ENCODE results near the gene GADD45B.
"Not testable (repeated sequence)": the region's sequence is repeated elsewhere in the genome, so short reads cannot be mapped to it uniquely, and the experiment has no call there.

Gene GADD45B

GRCh38 chr19:2453431-2454025 lies 22.4 kb upstream of the GADD45B start:
- no peak for DNase-seq
- Mint-ChIP-seq H3K4me3 (peak overlapping the region; percentile 8 to 29), H3K9me3 (no peaks in the 10 kb centered on the region), H3K4me1 (ENCODE audit: low read depth in 2 of 2) (peaks cover 10 to 15% of the 10 kb centered on the region in 2 donors), H3K36me3 (ENCODE audit: insufficient read depth) (peaks cover 14% of the 10 kb centered on the region), H3K27me3 (no peaks in the 10 kb centered on the region), H3K27ac (peak overlapping the region in 1 of 2 donors; percentile 68)
- no peak for ATAC-seq (replicated peaks)

- no peak for ATAC-seq (replicated peaks)
- Mint-ChIP-seq H3K4me3 (peak overlapping the region; percentile 79 to 80), H3K9me3 (no peaks in the 10 kb centered on the region), H3K4me1 (ENCODE audit: low read depth in 2 of 2) (peaks cover 10 to 15% of the 10 kb centered on the region in 2 donors), H3K27me3 (no peaks in the 10 kb centered on the region), H3K36me3 (ENCODE audit: insufficient read depth) (peaks cover 14% of the 10 kb centered on the region), H3K27ac (peak overlapping the region; percentile 87 to 92)
- DNase-seq = no peak
Measured at GRCh38 chr19:2454199-2454961, 21.5 kb upstream of the GADD45B start.

GRCh38 chr19:2454962-2455850 lies 20.7 kb upstream of the GADD45B start:
- Mint-ChIP-seq H3K36me3 (ENCODE audit: insufficient read depth) (peaks cover 14% of the 10 kb centered on the region), H3K27me3 (no peaks in the 10 kb centered on the region), H3K9me3 (no peaks in the 10 kb centered on the region), H3K4me1 (ENCODE audit: low read depth in 2 of 2) (peaks cover 10 to 12% of the 10 kb centered on the region in 2 donors), H3K27ac (peak overlapping the region; percentile 87 to 92), H3K4me3 (peak overlapping the region; percentile 79 to 80)
- no peak for ATAC-seq (replicated peaks)
- DNase-seq = no peak

GRCh38 chr19:2455851-2456570 lies 19.9 kb upstream of the GADD45B start:
- DNase-seq (peak; percentile 46 to 59 (median 52)), ATAC-seq (replicated peaks) (peak; percentile 71)
- peaks cover 10 to 12% of the 10 kb centered on the region in 2 donors for H3K4me1 Mint-ChIP-seq (ENCODE audit: low read depth in 2 of 2)
- H3K9me3 Mint-ChIP-seq = no peaks in the 10 kb centered on the region
- H3K4me3 Mint-ChIP-seq = peak overlapping the region; percentile 79 to 80
- H3K36me3 Mint-ChIP-seq (ENCODE audit: insufficient read depth) = peaks cover 14% of the 10 kb centered on the region
- no peaks in the 10 kb centered on the region for H3K27me3 Mint-ChIP-seq
- peak overlapping the region; percentile 87 to 92 for H3K27ac Mint-ChIP-seq

GRCh38 chr19:2457394-2458037 lies 18.4 kb upstream of the GADD45B start:
- peak overlapping the region; percentile 79 to 80 for H3K4me3 Mint-ChIP-seq
- peaks cover 14% of the 10 kb centered on the region for H3K36me3 Mint-ChIP-seq (ENCODE audit: insufficient read depth)
- DNase-seq (no peak), ATAC-seq (replicated peaks) (no peak)
- peaks cover 13 to 18% of the 10 kb centered on the region in 2 donors for H3K4me1 Mint-ChIP-seq (ENCODE audit: low read depth in 2 of 2)
- no peaks in the 10 kb centered on the region for H3K9me3 Mint-ChIP-seq
- peak overlapping the region; percentile 90 to 95 for H3K27ac Mint-ChIP-seq
- no peaks in the 10 kb centered on the region for H3K27me3 Mint-ChIP-seq

GRCh38 chr19:2458054-2458453 lies 17.9 kb upstream of the GADD45B start:
- no peak for DNase-seq
- Mint-ChIP-seq H3K4me3 (no peak overlapping the region), H3K36me3 (ENCODE audit: insufficient read depth) (peaks cover 14% of the 10 kb centered on the region), H3K27ac (no peak overlapping the region), H3K9me3 (no peaks in the 10 kb centered on the region), H3K27me3 (no peaks in the 10 kb centered on the region), H3K4me1 (ENCODE audit: low read depth in 2 of 2) (peaks cover 13 to 18% of the 10 kb centered on the region in 2 donors)
- ATAC-seq (replicated peaks) = no peak

- not testable (repeated sequence) for H3K27ac Mint-ChIP-seq; H3K4me3 Mint-ChIP-seq; ATAC-seq (replicated peaks); H3K9me3 Mint-ChIP-seq; DNase-seq; H3K27me3 Mint-ChIP-seq
- peaks cover 14% of the 10 kb centered on the region for H3K36me3 Mint-ChIP-seq (ENCODE audit: insufficient read depth)
- peaks cover 13 to 18% of the 10 kb centered on the region in 2 donors for H3K4me1 Mint-ChIP-seq (ENCODE audit: low read depth in 2 of 2)
Measured at GRCh38 chr19:2458776-2459175, 17.2 kb upstream of the GADD45B start.

GRCh38 chr19:2460245-2460644 lies 15.7 kb upstream of the GADD45B start:
- Mint-ChIP-seq H3K36me3 (ENCODE audit: insufficient read depth) (peaks cover 6% of the 10 kb centered on the region), H3K27ac (no peak overlapping the region), H3K4me1 (ENCODE audit: low read depth in 2 of 2) (peaks cover 4 to 12% of the 10 kb centered on the region in 2 donors), H3K9me3 (no peaks in the 10 kb centered on the region), H3K4me3 (peak overlapping the region in 1 of 2 donors; percentile 24), H3K27me3 (no peaks in the 10 kb centered on the region)
- ATAC-seq (replicated peaks) = no peak
- DNase-seq = no peak

GRCh38 chr19:2461751-2462634 lies 13.9 kb upstream of the GADD45B start:
- no peaks in the 10 kb centered on the region for H3K27me3 Mint-ChIP-seq
- ATAC-seq (replicated peaks) = peak; percentile 80

GRCh38 chr19:2462635-2463421 lies 13.1 kb upstream of the GADD45B start:
- Mint-ChIP-seq H3K27me3 (no peaks in the 10 kb centered on the region), H3K9me3 (no peaks in the 10 kb centered on the region), H3K4me1 (ENCODE audit: low read depth in 2 of 2) (peaks cover 4 to 7% of the 10 kb centered on the region in 2 donors), H3K27ac (peak overlapping the region in 1 of 2 donors; percentile 49), H3K4me3 (peak overlapping the region; percentile 43 to 79), H3K36me3 (ENCODE audit: insufficient read depth) (no peaks in the 10 kb centered on the region)
- DNase-seq = no peak
- no peak for ATAC-seq (replicated peaks)

More at GRCh38 chr19:2461751-2462634, 13.9 kb upstream of the GADD45B start:
- H3K4me1 Mint-ChIP-seq (ENCODE audit: low read depth in 2 of 2) = peaks cover 4 to 8% of the 10 kb centered on the region in 2 donors
- DNase-seq = peak; percentile 28 to 41 (median 29)
- peaks cover 2% of the 10 kb centered on the region for H3K36me3 Mint-ChIP-seq (ENCODE audit: insufficient read depth)
- H3K9me3 Mint-ChIP-seq = no peaks in the 10 kb centered on the region
- H3K4me3 Mint-ChIP-seq = peak overlapping the region; percentile 79
- H3K27ac Mint-ChIP-seq = peak overlapping the region; percentile 32 to 38

GRCh38 chr19:2463694-2464093 lies 12.2 kb upstream of the GADD45B start:
- H3K9me3 Mint-ChIP-seq; ATAC-seq (replicated peaks); H3K4me3 Mint-ChIP-seq; H3K36me3 Mint-ChIP-seq (ENCODE audit: insufficient read depth); DNase-seq; H3K27me3 Mint-ChIP-seq; H3K4me1 Mint-ChIP-seq (ENCODE audit: low read depth in 2 of 2): not testable (repeated sequence)
- H3K27ac Mint-ChIP-seq = peak overlapping the region in 1 of 2 donors; percentile 49

Data from effector memory CD8-positive, alpha-beta T cell (primary cell).